Cardiac muscle cell (in vitro differentiated cells and primary cell): ENCODE data around the gene FHOD1. TPM values are rescaled to one million over a fixed set of nuclear protein-coding genes. Genes with fewer than 3 reads are reported as not detected.

Experiments
- DNase-seq, 2 donors: peaks; one replicate each; pipeline versions ENCODE4 v3.0.0 to v3.0.0-alpha.2; 2010 to 2017; ENCODE audit warnings: low read depth in 1 of 2, low spot score in 1 of 2
- H3K27ac ChIP-seq: fragments of 200-600 bp; sonication (generic); 2 replicates; pipeline ENCODE4 v1.5.1; 2016
- H3K27me3 ChIP-seq: fragments of 200-600 bp; sonication (generic); 2 replicates; pipeline ENCODE4 v1.6.0; 2016; ENCODE audit warnings: control low read depth
- H3K36me3 ChIP-seq: fragments of 200-600 bp; sonication (generic); 2 replicates; pipeline ENCODE4 v1.5.1; 2016; ENCODE audit warnings: control low read depth
- H3K4me1 ChIP-seq: fragments of 200-600 bp; sonication (generic); 2 replicates; pipeline ENCODE4 v1.8.1; 2017; ENCODE audit warnings: low read depth, mild to moderate bottlenecking, mixed run types
- H3K4me3 ChIP-seq: fragments of 200-600 bp; sonication (generic); 2 replicates; pipeline ENCODE4 v1.5.1; 2016; ENCODE audit warnings: mild to moderate bottlenecking
- H3K9me3 ChIP-seq: fragments of 200-600 bp; sonication (generic); 2 replicates; pipeline ENCODE4 v1.5.1; 2017; ENCODE audit warnings: low read depth, mild to moderate bottlenecking, control low read depth
- CTCF ChIP-seq: IDR thresholded peaks from 2 replicates; pipeline ENCODE4 v1.5.1; 2012; ENCODE audit warnings: low read depth, mild to moderate bottlenecking, low read length
- polyA plus RNA-seq: library from polyadenylated mRNA; unstranded; fragments of >200 nt; fragmentation: Nextera tagmentation; extraction: Ambion mirVana; gene quantifications from 2 replicates; pipeline ENCODE4 v1.2.1, GENCODE V29; 2016
- total RNA-seq: library from RNA; depleted of rRNA; stranded (reverse); fragments of >200 nt; gene quantifications from 2 replicates; pipeline ENCODE4 v1.2.3, GENCODE V29; 2016

Gene FHOD1
- total and polyA plus RNA-seq, 2 experiments from 2014 or later, result 17.9 to 18.5 TPM

GRCh38 chr16:67207249-67208091 lies 39.8 kb downstream of the FHOD1 start:
- no peaks in the 10 kb centered on the region for H3K9me3 ChIP-seq
- no peaks in the 10 kb centered on the region for H3K4me1 ChIP-seq
- H3K27ac ChIP-seq, result no peak overlapping the region
- H3K4me3 ChIP-seq, result no peak overlapping the region
- no peak for DNase-seq
- no peak for TF ChIP-seq CTCF
- H3K36me3 ChIP-seq, result peaks cover 2% of the 10 kb centered on the region
- no peaks in the 10 kb centered on the region for H3K27me3 ChIP-seq

- TF ChIP-seq CTCF, result no peak
- DNase-seq, result no peak
- Histone ChIP-seq H3K4me3 (no peak overlapping the region), H3K36me3 (peaks cover 2% of the 10 kb centered on the region), H3K4me1 (no peaks in the 10 kb centered on the region), H3K27me3 (no peaks in the 10 kb centered on the region), H3K9me3 (no peaks in the 10 kb centered on the region), H3K27ac (no peak overlapping the region)
Observed at GRCh38 chr16:67206838-67207248, 40.4 kb downstream of the FHOD1 start.

- Histone ChIP-seq H3K4me3 (no peak overlapping the region), H3K36me3 (peaks cover 2% of the 10 kb centered on the region), H3K4me1 (no peaks in the 10 kb centered on the region), H3K27ac (no peak overlapping the region), H3K27me3 (no peaks in the 10 kb centered on the region), H3K9me3 (no peaks in the 10 kb centered on the region)
- no peak for TF ChIP-seq CTCF
- no peak for DNase-seq
Observed at GRCh38 chr16:67206129-67206837, 41.0 kb downstream of the FHOD1 start.

GRCh38 chr16:67204076-67204475 lies 43.2 kb downstream of the FHOD1 start:
- Histone ChIP-seq H3K4me3 (no peak overlapping the region), H3K36me3 (peaks cover 2% of the 10 kb centered on the region), H3K4me1 (no peaks in the 10 kb centered on the region), H3K27me3 (no peaks in the 10 kb centered on the region), H3K27ac (no peak overlapping the region), H3K9me3 (no peaks in the 10 kb centered on the region)
- no peak for DNase-seq
- no peak for TF ChIP-seq CTCF

GRCh38 chr16:67202956-67203493 lies 44.3 kb downstream of the FHOD1 start:
- no peaks in the 10 kb centered on the region for H3K27me3 ChIP-seq
- no peak for DNase-seq
- H3K9me3 ChIP-seq, result no peaks in the 10 kb centered on the region
- TF ChIP-seq CTCF, result no peak
- H3K4me1 ChIP-seq, result no peaks in the 10 kb centered on the region
- H3K4me3 ChIP-seq, result no peak overlapping the region
- peaks cover 6% of the 10 kb centered on the region for H3K36me3 ChIP-seq
- H3K27ac ChIP-seq, result no peak overlapping the region
